Measurements from ENCODE around the gene LGR4. TPM values are rescaled to one million over a fixed set of nuclear protein-coding genes. Genes with fewer than 3 reads are reported as not detected.
A peak's percentile ranks its signal among the peaks of the same experiment; 100 is the strongest.
"Not testable (repeated sequence)": the region's sequence is repeated elsewhere in the genome, so short reads cannot be mapped to it uniquely, and the experiment has no call there.

LGR4 gene
- total and polyA plus RNA-seq, 12 donors, result 7.3 to 90.4 (median 38.6) TPM

DNA sequence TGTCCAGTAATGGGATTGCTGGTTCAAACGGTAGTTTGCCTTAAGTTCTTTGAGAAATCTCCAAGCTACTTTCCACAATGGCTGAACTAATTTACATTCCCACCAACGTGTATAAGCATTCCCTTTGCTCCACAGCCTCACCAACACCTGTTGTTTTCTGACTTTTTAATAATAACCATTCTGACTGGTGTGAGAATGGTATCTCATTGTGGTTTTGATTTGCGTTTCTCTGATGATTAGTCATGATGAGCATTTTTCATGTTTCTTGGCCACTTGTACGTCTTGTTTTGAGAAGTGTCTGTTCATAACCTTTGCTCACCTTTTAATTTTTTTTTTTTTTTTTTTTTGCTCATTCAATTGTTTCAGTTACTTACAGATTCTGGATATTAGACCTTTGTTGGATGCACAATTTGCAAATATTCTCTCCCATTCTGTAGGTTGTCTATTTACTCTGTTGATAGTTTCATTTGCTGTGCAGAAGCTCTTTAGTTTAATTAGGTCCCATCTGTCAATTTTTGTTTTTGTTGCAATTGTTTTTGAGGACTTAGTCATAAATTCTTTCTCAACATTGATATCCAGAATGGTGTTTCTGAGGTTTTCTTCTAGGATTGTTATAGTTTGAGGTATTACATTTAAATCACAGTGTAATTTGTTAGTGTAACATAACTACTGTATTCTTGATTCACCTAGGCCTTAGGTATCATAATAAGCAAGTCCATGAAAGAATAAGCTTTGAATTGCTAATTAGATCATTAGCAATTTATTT lies 142.5 kb downstream of the LGR4 start:
- H3K9me3 ChIP-seq (replicated peaks in 1 of 3), result no peaks in the 10 kb centered on the region
- no peak overlapping the region for H3K4me3 ChIP-seq
- 82 to 90% (median 87%) methylated on average over 4 of the region's 4 CpGs for WGBS, 4 donors
- no peak overlapping the region for H3K27ac ChIP-seq
- no peak for DNase-seq
- intact Hi-C loops (cut with DNase I), result no loop called here
- H3K27me3 ChIP-seq, result no peaks in the 10 kb centered on the region
- H3K36me3 ChIP-seq (replicated peaks in 1 of 2), result no peaks in the 10 kb centered on the region
- no peak for TF ChIP-seq POLR2A (IDR thresholded peaks at IDR 0.05)
- TF ChIP-seq, protein P1, sequence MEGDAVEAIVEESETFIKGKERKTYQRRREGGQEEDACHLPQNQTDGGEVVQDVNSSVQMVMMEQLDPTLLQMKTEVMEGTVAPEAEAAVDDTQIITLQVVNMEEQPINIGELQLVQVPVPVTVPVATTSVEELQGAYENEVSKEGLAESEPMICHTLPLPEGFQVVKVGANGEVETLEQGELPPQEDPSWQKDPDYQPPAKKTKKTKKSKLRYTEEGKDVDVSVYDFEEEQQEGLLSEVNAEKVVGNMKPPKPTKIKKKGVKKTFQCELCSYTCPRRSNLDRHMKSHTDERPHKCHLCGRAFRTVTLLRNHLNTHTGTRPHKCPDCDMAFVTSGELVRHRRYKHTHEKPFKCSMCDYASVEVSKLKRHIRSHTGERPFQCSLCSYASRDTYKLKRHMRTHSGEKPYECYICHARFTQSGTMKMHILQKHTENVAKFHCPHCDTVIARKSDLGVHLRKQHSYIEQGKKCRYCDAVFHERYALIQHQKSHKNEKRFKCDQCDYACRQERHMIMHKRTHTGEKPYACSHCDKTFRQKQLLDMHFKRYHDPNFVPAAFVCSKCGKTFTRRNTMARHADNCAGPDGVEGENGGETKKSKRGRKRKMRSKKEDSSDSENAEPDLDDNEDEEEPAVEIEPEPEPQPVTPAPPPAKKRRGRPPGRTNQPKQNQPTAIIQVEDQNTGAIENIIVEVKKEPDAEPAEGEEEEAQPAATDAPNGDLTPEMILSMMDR (IDR thresholded peaks at IDR 0.05), result no peak
- peaks cover 0 to 5% of the 10 kb centered on the region in 2 donors for H3K4me1 ChIP-seq (replicated peaks in 1 of 2)

DNA sequence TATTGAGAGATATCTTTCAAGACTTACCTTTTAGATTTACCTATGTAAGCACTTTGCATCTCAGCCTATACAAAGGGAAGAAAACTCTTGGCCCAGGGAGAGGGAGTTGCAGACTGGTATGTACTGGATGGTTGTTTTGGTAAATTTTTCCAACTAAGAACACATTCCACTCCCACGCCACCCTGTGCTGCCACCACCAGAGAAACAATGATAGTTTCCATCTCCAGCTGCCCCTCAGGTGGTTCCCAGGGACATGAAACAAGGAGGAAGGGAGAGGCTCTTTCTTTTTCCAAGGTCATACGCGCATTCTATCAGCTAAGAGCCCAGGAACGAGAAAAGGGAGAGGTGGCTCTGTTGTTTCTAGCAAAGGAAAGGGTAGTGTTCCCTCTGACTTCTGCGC lies 144.0 kb downstream of the LGR4 start:
- intact Hi-C loops (cut with DNase I), result no loop called here
- 88 to 94% (median 91%) methylated on average over 5 of the region's 5 CpGs for WGBS, 4 donors
- Histone ChIP-seq H3K27ac (no peak overlapping the region), H3K4me3 (no peak overlapping the region), H3K9me3 (replicated peaks in 1 of 3) (no peaks in the 10 kb centered on the region), H3K27me3 (no peaks in the 10 kb centered on the region), H3K36me3 (replicated peaks in 1 of 2) (no peaks in the 10 kb centered on the region), H3K4me1 (replicated peaks in 1 of 2) (no peaks in the 10 kb centered on the region)
- TF ChIP-seq, protein P1 (IDR thresholded peaks at IDR 0.05), result no peak
- no peak for TF ChIP-seq POLR2A (IDR thresholded peaks at IDR 0.05)
- no peak for DNase-seq

DNA sequence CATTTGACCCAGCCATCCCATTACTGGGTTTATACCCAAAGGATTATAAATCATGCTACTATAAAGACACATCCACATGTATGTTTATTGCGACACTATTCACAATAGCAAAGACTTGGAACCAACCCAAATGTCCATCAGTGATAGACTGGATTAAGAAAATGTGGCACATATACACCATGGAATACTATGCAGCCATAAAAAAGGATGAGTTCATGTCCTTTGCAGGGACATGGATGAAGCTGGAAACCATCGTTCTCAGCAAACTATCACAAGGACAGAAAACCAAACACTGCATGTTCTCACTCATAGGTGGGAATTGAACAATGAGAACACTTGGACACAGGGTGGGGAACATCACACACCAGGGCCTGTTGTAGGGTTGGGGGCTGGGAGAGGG lies 145.5 kb downstream of the LGR4 start:
- 90 to 94% (median 93%) methylated on average over 1 to 2 of the region's 2 CpGs for WGBS, 4 donors
- intact Hi-C loops (cut with DNase I); H3K27me3 ChIP-seq: not testable (repeated sequence)

DNA sequence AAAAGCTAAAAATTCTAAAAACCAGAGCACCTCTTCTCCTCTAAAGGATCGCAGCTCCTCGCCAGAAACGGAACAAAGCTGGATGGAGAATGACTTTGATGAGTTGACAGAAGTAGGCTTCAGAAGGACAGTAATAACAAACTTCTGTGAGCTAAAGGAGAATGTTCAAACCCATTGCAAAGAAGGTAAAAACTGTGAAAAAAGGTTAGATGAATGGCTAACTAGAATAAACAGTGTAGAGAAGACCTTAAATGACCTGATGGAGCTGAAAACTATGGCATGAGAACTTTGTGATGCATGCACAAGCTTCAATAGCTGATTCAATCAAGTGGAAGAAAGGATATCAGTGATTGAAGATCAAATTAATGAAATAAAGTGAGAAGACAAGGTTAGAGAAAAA lies 150.4 kb downstream of the LGR4 start:
- H3K9me3 ChIP-seq (replicated peaks in 1 of 3); DNase-seq; intact Hi-C loops (cut with DNase I); H3K4me1 ChIP-seq (replicated peaks in 1 of 2); H3K27ac ChIP-seq; H3K27me3 ChIP-seq; H3K4me3 ChIP-seq; H3K36me3 ChIP-seq (replicated peaks in 1 of 2): not testable (repeated sequence)
- WGBS, 4 donors, result 64 to 92% (median 78%) methylated on average over 3 of the region's 3 CpGs

More for the DNA sequence above, 145.5 kb downstream of the LGR4 start:
- H3K4me1 ChIP-seq (replicated peaks in 1 of 2); H3K36me3 ChIP-seq (replicated peaks in 1 of 2); H3K27ac ChIP-seq; H3K9me3 ChIP-seq (replicated peaks in 1 of 3); H3K4me3 ChIP-seq; DNase-seq: not testable (repeated sequence)

DNA sequence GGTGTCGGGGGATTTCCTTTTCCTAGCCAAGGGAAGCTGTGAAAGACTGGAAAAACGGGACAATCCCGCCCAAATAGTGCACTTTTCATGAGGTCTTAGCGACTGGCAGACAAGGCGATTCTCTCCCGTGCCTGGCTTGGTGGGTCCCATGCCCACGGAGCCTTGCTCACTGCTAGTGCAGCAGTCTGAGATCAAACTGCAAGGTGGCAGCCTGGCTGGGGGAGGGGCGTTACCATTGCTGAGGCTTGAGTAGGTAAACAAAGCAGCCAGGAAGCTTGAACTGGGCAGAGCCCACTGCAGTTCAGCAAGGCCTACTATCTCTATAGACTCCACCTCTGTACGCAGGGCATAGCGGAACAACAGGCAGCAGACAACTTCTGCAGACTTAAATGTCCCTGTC lies 151.2 kb downstream of the LGR4 start:
- H3K27me3 ChIP-seq; H3K36me3 ChIP-seq (replicated peaks in 1 of 2); H3K4me3 ChIP-seq; intact Hi-C loops (cut with DNase I); H3K4me1 ChIP-seq (replicated peaks in 1 of 2); H3K9me3 ChIP-seq (replicated peaks in 1 of 3); H3K27ac ChIP-seq; DNase-seq: not testable (repeated sequence)
- 91 to 96% (median 94%) methylated on average over 4 to 10 of the region's 10 CpGs for WGBS, 4 donors

DNA sequence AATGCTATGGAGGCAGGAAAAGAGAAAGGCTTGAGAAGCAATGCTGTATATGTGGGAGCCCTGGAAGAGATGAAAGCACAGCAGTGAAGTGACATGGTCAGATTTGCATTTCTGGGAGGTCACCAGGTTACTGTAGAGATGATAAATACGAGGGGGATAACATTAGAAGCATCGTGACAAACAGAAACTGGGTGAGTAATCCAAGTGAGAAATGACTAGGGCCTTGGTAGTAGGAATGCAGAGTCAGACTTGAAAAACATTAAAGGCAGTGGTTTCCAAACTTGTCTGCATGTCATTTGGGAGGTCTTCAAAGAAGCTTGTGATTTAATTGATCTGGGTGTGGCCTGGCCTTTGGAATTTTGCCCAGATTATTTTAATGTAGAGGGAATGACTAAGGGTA lies 153.5 kb downstream of the LGR4 start:
- no peaks in the 10 kb centered on the region for H3K27me3 ChIP-seq
- TF ChIP-seq POLR2A (IDR thresholded peaks at IDR 0.05), result no peak
- TF ChIP-seq, protein P1 (IDR thresholded peaks at IDR 0.05), result no peak
- intact Hi-C loops (cut with DNase I), result no loop called here
- H3K36me3 ChIP-seq (replicated peaks in 1 of 2), result no peaks in the 10 kb centered on the region
- no peaks in the 10 kb centered on the region for H3K9me3 ChIP-seq (replicated peaks in 1 of 3)
- 23 to 46% (median 37%) methylated on average over 2 of the region's 2 CpGs for WGBS, 4 donors
- H3K4me3 ChIP-seq, result no peak overlapping the region
- H3K27ac ChIP-seq, result peak overlapping the region in 1 of 5 donors; percentile 76
- DNase-seq, result peak in 3 of 7 donors; percentile 13 to 38 (median 16)
- H3K4me1 ChIP-seq (replicated peaks in 1 of 2), result no peaks in the 10 kb centered on the region
